Gastrocnemius medialis (tissue), 4 donors: ENCODE data around the gene SFSWAP.

Experiments used
- POLR2A ChIP-seq, 2 donors: fragments of 450-650 bp; IDR thresholded peaks; one replicate each; pipeline ENCODE4 v1.6.1; 2017; ENCODE audit warnings: antibody characterized with exemption in 2 of 2, mild to moderate bottlenecking in 2 of 2, moderate library complexity in 2 of 2
- TF ChIP-seq, protein P1 (sequence below), 5 experiments: fragments of 450-650 bp in 3 of 5; fragments of 200-600 bp in 2 of 5; sonication (generic) in 2 of 5; IDR thresholded peaks in 4 of 5; conservative IDR thresholded peaks in 1 of 5; 1 replicate in 4 of 5; 2 replicates in 1 of 5; pipeline ENCODE4 v1.5.1; 2016 to 2019; ENCODE audit warnings: antibody characterized with exemption in 5 of 5, mild to moderate bottlenecking in 3 of 5, moderate library complexity in 3 of 5

DNA sequence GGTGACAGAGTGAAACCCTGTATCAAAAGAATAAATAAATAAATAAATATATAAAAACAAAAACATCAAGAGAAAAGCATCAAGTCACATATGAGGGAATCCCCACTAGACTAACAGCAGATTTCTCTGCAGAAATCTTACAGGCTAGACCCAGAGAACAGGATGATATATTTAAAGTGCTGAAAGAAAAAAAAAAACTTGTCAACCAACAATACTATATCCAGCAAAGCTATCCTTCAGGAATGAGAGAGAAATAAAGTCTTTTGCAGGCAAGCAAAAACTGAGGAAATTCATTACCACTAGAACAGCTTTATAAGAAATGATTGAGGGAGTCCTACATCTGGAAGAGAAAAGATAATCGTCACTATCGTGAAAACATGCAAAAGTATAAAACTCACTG is 6.4 kb upstream of the SFSWAP start:
- TF ChIP-seq, protein P1, sequence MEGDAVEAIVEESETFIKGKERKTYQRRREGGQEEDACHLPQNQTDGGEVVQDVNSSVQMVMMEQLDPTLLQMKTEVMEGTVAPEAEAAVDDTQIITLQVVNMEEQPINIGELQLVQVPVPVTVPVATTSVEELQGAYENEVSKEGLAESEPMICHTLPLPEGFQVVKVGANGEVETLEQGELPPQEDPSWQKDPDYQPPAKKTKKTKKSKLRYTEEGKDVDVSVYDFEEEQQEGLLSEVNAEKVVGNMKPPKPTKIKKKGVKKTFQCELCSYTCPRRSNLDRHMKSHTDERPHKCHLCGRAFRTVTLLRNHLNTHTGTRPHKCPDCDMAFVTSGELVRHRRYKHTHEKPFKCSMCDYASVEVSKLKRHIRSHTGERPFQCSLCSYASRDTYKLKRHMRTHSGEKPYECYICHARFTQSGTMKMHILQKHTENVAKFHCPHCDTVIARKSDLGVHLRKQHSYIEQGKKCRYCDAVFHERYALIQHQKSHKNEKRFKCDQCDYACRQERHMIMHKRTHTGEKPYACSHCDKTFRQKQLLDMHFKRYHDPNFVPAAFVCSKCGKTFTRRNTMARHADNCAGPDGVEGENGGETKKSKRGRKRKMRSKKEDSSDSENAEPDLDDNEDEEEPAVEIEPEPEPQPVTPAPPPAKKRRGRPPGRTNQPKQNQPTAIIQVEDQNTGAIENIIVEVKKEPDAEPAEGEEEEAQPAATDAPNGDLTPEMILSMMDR (IDR thresholded peaks at IDR 0.05 in 4 of 5, conservative IDR thresholded peaks at IDR 0.05 in 1 of 5) = no peak
- no peak for TF ChIP-seq POLR2A (IDR thresholded peaks at IDR 0.05)
